Liver (tissue), 9 donors: ENCODE data around the gene ARHGAP8. TPM values are rescaled to one million over a fixed set of nuclear protein-coding genes. Genes with fewer than 3 reads are reported as not detected.

Experiments used
- DNase-seq: peaks from one replicate; pipeline ENCODE4 v3.0.0-alpha.2; 2017; ENCODE audit warnings: low spot score
- H3K27ac ChIP-seq, 2 donors: one replicate each; pipeline ENCODE4 v1.7.0; 2013; ENCODE audit warnings: inconsistent platforms in 2 of 2, low read length in 2 of 2, control low read depth in 1 of 2, low read depth in 1 of 2, mild to moderate bottlenecking in 1 of 2
- H3K27me3 ChIP-seq, 4 donors: one replicate each; pipeline versions ENCODE4 v1.6.1 to v1.7.0; 2013; ENCODE audit warnings: low read length in 3 of 4, inconsistent platforms in 1 of 4, mild to moderate bottlenecking in 1 of 4, moderate library complexity in 1 of 4; ENCODE audit not compliant: control insufficient read depth in 4 of 4, insufficient read depth in 4 of 4
- H3K36me3 ChIP-seq, 4 donors: one replicate each; pipeline versions ENCODE4 v1.6.1 to v1.7.0; 2013; ENCODE audit warnings: low read length in 3 of 4, mild to moderate bottlenecking in 3 of 4, low read depth in 1 of 4, moderate library complexity in 1 of 4; ENCODE audit not compliant: control insufficient read depth in 4 of 4, insufficient read depth in 3 of 4
- H3K4me1 ChIP-seq, 4 donors: one replicate each; pipeline versions ENCODE4 v1.6.1 to v1.7.0; 2013; ENCODE audit warnings: low read length in 3 of 4, mild to moderate bottlenecking in 3 of 4, moderate library complexity in 1 of 4; ENCODE audit not compliant: control insufficient read depth in 4 of 4, insufficient read depth in 4 of 4
- H3K4me3 ChIP-seq, 3 donors: one replicate each; pipeline versions ENCODE4 v1.6.1 to v1.7.0; 2013; ENCODE audit warnings: low read length in 3 of 3, control low read depth in 1 of 3, low read depth in 1 of 3, mild to moderate bottlenecking in 1 of 3
- H3K9ac ChIP-seq, 2 donors: one replicate each; pipeline ENCODE4 v1.7.0; 2013; ENCODE audit warnings: low read length in 2 of 2, mild to moderate bottlenecking in 2 of 2, moderate library complexity in 2 of 2, control low read depth in 1 of 2, low read depth in 1 of 2
- H3K9me3 ChIP-seq, 4 donors: one replicate each; pipeline versions ENCODE4 v1.6.1 to v1.7.0; 2013; ENCODE audit warnings: low read length in 3 of 4; ENCODE audit not compliant: control insufficient read depth in 4 of 4
- ATF3 ChIP-seq: IDR thresholded peaks from 2 replicates; pipeline ENCODE4 v1.6.1; 2016; ENCODE audit warnings: antibody characterized with exemption
- CTCF ChIP-seq: fragments of 150-350 bp; IDR thresholded peaks from 2 replicates; pipeline ENCODE4 v1.5.1; 2017; ENCODE audit warnings: improper control_type of control experiment, low read depth, low read length; ENCODE audit not compliant: missing input control
- EGR1 ChIP-seq, 2 donors: IDR thresholded peaks; 2 replicates each; pipeline ENCODE4 v1.6.1; 2016 to 2018; ENCODE audit warnings: antibody characterized with exemption in 2 of 2, low read depth in 2 of 2
- FOXA2 ChIP-seq: IDR thresholded peaks from 2 replicates; pipeline ENCODE4 v1.6.1; 2016; ENCODE audit warnings: antibody characterized with exemption
- GABPA ChIP-seq, 2 donors: IDR thresholded peaks in 1 of 2; conservative IDR thresholded peaks in 1 of 2; 2 replicates each; pipeline ENCODE4 v1.6.1; 2016; ENCODE audit warnings: antibody characterized with exemption in 2 of 2, mild to moderate bottlenecking in 1 of 2, moderate library complexity in 1 of 2
- HNF4A ChIP-seq, 2 donors: conservative IDR thresholded peaks; 2 replicates each; pipeline ENCODE4 v1.6.1; 2016; ENCODE audit warnings: antibody characterized with exemption in 2 of 2, mild to moderate bottlenecking in 2 of 2
- HNF4G ChIP-seq: IDR thresholded peaks from 2 replicates; pipeline ENCODE4 v1.6.1; 2016; ENCODE audit warnings: antibody characterized with exemption
- JUND ChIP-seq, 2 donors: IDR thresholded peaks; 2 replicates each; pipeline ENCODE4 v1.6.1; 2016; ENCODE audit warnings: antibody characterized with exemption in 2 of 2
- MAX ChIP-seq: IDR thresholded peaks from 2 replicates; pipeline ENCODE4 v1.6.1; 2016; ENCODE audit warnings: antibody characterized with exemption
- NR2F2 ChIP-seq: IDR thresholded peaks from 2 replicates; pipeline ENCODE4 v1.6.1; 2016; ENCODE audit warnings: antibody characterized with exemption
- REST ChIP-seq: IDR thresholded peaks from 2 replicates; pipeline ENCODE4 v1.6.1; 2016; ENCODE audit warnings: antibody characterized with exemption, mild to moderate bottlenecking
- SP1 ChIP-seq: IDR thresholded peaks from 2 replicates; pipeline ENCODE4 v1.6.1; 2018; ENCODE audit warnings: antibody characterized with exemption, mild to moderate bottlenecking
- TAF1 ChIP-seq: conservative IDR thresholded peaks from 2 replicates; pipeline ENCODE4 v1.6.1; 2016; ENCODE audit warnings: antibody characterized with exemption, mild to moderate bottlenecking
- YY1 ChIP-seq: IDR thresholded peaks from 2 replicates; pipeline ENCODE4 v1.6.1; 2016; ENCODE audit warnings: antibody characterized with exemption, mild to moderate bottlenecking
- ZBTB33 ChIP-seq: IDR thresholded peaks from 2 replicates; pipeline ENCODE4 v1.6.1; 2016; ENCODE audit warnings: antibody characterized with exemption
- WGBS: extraction: QIAGEN DNeasy Blood & Tissue Kit; methylation state at CpG from one replicate; pipeline ENCODE4 v1.1.7; 2013; 5-methylcytosine and 5-hydroxymethylcytosine counted together
- polyA plus RNA-seq, 2 donors: library from polyadenylated mRNA; stranded (reverse) in 1 of 2; unstranded in 1 of 2; fragments of 200-250 nt in 1 of 2; fragments of >200 nt in 1 of 2; fragmentation: Nextera tagmentation in 1 of 2; extraction: Ambion mirVana in 1 of 2; gene quantifications; one replicate each; pipeline versions ENCODE4 v1.2.1 to v1.2.3, GENCODE V29; 2013 to 2015
- total RNA-seq, 2 donors: library from RNA; depleted of rRNA; stranded (reverse); fragments of >200 nt; gene quantifications; one replicate each; pipeline ENCODE4 v1.2.3, GENCODE V29; 2014
- donor health status: healthy.
- donor health status: healthy.
- donor health status: healthy.
- donor health status: healthy.
- donor health status: healthy.

ARHGAP8 gene
- total and polyA plus RNA-seq, 4 donors = 0.58 to 1.8 (median 1.1) TPM

GRCh38 chr22:44813416-44813815 lies 61.0 kb downstream of the ARHGAP8 start:
- WGBS = 97% methylated on average over 2 of the region's 2 CpGs
- Histone ChIP-seq H3K4me3 (no peak overlapping the region), H3K4me1 (no peaks in the 10 kb centered on the region), H3K36me3 (no peaks in the 10 kb centered on the region), H3K27me3 (no peaks in the 10 kb centered on the region), H3K9me3 (no peaks in the 10 kb centered on the region), H3K27ac (no peak overlapping the region), H3K9ac (no peak overlapping the region)
- TF ChIP-seq YY1 (no peak), ZBTB33 (no peak), FOXA2 (no peak), SP1 (no peak)
- DNase-seq = no peak

- Histone ChIP-seq H3K36me3 (no peaks in the 10 kb centered on the region), H3K9ac (no peak overlapping the region), H3K27ac (no peak overlapping the region), H3K9me3 (no peaks in the 10 kb centered on the region), H3K4me1 (no peaks in the 10 kb centered on the region), H3K4me3 (no peak overlapping the region), H3K27me3 (no peaks in the 10 kb centered on the region)
- WGBS = 93% methylated on average over 25 of the region's 25 CpGs
- no peak for TF ChIP-seq MAX
- no peak for TF ChIP-seq YY1
- no peak for TF ChIP-seq TAF1
- TF ChIP-seq GABPA (IDR thresholded peaks at IDR 0.05 in 1 of 2, conservative IDR thresholded peaks at IDR 0.05 in 1 of 2) = no peak
- TF ChIP-seq JUND (IDR thresholded peaks at IDR 0.05) = no peak
- TF ChIP-seq HNF4G = no peak
- TF ChIP-seq REST = no peak
- no peak for TF ChIP-seq ATF3
- no peak for TF ChIP-seq EGR1 (IDR thresholded peaks at IDR 0.05; ENCODE audit: low read depth in 2 of 2)
- TF ChIP-seq NR2F2 = no peak
- TF ChIP-seq HNF4A (conservative IDR thresholded peaks at IDR 0.05) = no peak
- TF ChIP-seq ZBTB33 = no peak
- no peak for TF ChIP-seq CTCF
- TF ChIP-seq FOXA2 = no peak
- DNase-seq = no peak
These were observed 62.1 kb downstream of the ARHGAP8 start for GRCh38 chr22:44814266-44815098.
